Prostate gland (tissue), 2 donors: ENCODE data around the gene KCNMB1. TPM values are rescaled to one million over a fixed set of nuclear protein-coding genes. Genes with fewer than 3 reads are reported as not detected.

Source experiments
- DNase-seq: peaks from one replicate; pipeline ENCODE4 v3.0.0-alpha.2; 2019; ENCODE audit warnings: low spot score
- H3K27ac ChIP-seq, 2 donors: fragments of 200-600 bp; sonication (generic); 2 replicates each; pipeline ENCODE4 v1.5.1; 2017 to 2019
- H3K27me3 ChIP-seq: fragments of 200-600 bp; sonication (generic); replicated peaks from 2 replicates; pipeline ENCODE4 v1.5.1; 2019; ENCODE audit not compliant: insufficient read depth
- H3K36me3 ChIP-seq, 2 donors: fragments of 200-600 bp; sonication (generic); 1 replicate in 1 of 2; 2 replicates in 1 of 2; pipeline versions ENCODE4 v1.5.1 to v1.8.1; 2017 to 2019
- H3K4me1 ChIP-seq: fragments of 200-600 bp; sonication (generic); replicated peaks from 2 replicates; pipeline ENCODE4 v1.5.1; 2019
- H3K4me3 ChIP-seq, 2 donors: fragments of 200-600 bp; sonication (generic); 2 replicates each; pipeline ENCODE4 v1.5.1; 2017 to 2019
- H3K9me3 ChIP-seq: fragments of 200-600 bp; sonication (generic); 2 replicates; pipeline ENCODE4 v1.5.1; 2017
- CTCF ChIP-seq, 4 experiments: fragments of 200-600 bp in 2 of 4; fragments of 450-650 bp in 2 of 4; sonication (generic) in 2 of 4; IDR thresholded peaks; 1 replicate in 3 of 4; 2 replicates in 1 of 4; pipeline ENCODE4 v1.5.1; 2016 to 2019; ENCODE audit warnings: antibody characterized with exemption in 4 of 4, mild to moderate bottlenecking in 2 of 4, moderate library complexity in 2 of 4
- POLR2A ChIP-seq: fragments of 450-650 bp; IDR thresholded peaks from one replicate; pipeline ENCODE4 v1.6.1; 2016; ENCODE audit warnings: antibody characterized with exemption, mild to moderate bottlenecking
- POLR2AphosphoS5 ChIP-seq: sonication (generic); formaldehyde crosslinking; IDR thresholded peaks from one replicate; pipeline ENCODE4 v1.6.1; 2017; ENCODE audit warnings: antibody characterized with exemption
- WGBS: methylation state at CpG from one replicate; pipeline ENCODE4 v1.1.5; 2018; 5-methylcytosine and 5-hydroxymethylcytosine counted together
- intact Hi-C: fragments of 100-400 bp; cut with DNase I; formaldehyde crosslinking; loops from one replicate; pipeline ENCODE4 v1.14.2; 2022
- total RNA-seq, 2 donors: library from RNA; depleted of rRNA; stranded (reverse); fragments of >200 nt; gene quantifications; one replicate each; pipeline ENCODE4 v1.1.0, GENCODE V29; 2016

Gene KCNMB1
- total RNA-seq, 2 donors from 2014 or later, result 5.9 to 9.1 TPM

GRCh38 chr5:170418736-170419135 is 29.6 kb upstream of the KCNMB1 start:
- Histone ChIP-seq H3K4me1 (no peaks in the 10 kb centered on the region), H3K4me3 (no peak overlapping the region), H3K9me3 (no peaks in the 10 kb centered on the region), H3K36me3 (no peaks in the 10 kb centered on the region), H3K27ac (no peak overlapping the region), H3K27me3 (peaks cover 2% of the 10 kb centered on the region)
- WGBS, result 68% methylated on average over 8 of the region's 8 CpGs
- intact Hi-C loops, result no loop called here
- DNase-seq, result no peak
- TF ChIP-seq POLR2A, result no peak
- no peak for TF ChIP-seq CTCF (IDR thresholded peaks at IDR 0.05)
- no peak for TF ChIP-seq POLR2AphosphoS5

DNA sequence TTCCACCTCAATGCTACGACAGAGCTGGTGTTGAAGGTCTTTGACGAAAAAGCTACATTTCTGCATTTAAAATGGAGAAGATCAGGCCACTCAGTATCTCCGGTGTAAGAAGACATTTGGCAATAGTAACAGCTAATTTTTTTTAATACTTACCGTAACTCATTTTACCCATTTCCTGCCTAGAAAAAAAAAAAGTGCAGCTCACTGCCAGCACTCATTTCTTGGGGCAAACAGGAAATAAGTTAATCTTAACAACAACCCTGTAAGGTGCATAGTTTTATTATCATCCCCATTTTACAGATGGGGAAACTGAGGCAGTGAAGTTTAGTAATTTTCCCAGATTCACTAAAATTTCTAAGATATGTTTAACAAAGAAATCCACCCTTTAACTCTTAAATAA is 27.4 kb upstream of the KCNMB1 start:
- Histone ChIP-seq H3K27me3 (peaks cover 2% of the 10 kb centered on the region), H3K27ac (no peak overlapping the region), H3K9me3 (no peaks in the 10 kb centered on the region), H3K36me3 (no peaks in the 10 kb centered on the region), H3K4me1 (no peaks in the 10 kb centered on the region), H3K4me3 (no peak overlapping the region)
- 80% methylated on average over 4 of the region's 4 CpGs for WGBS
- no peak for DNase-seq
- TF ChIP-seq POLR2A, result no peak
- TF ChIP-seq POLR2AphosphoS5, result no peak
- no peak for TF ChIP-seq CTCF (IDR thresholded peaks at IDR 0.05)
- intact Hi-C loops, result no loop called here

DNA sequence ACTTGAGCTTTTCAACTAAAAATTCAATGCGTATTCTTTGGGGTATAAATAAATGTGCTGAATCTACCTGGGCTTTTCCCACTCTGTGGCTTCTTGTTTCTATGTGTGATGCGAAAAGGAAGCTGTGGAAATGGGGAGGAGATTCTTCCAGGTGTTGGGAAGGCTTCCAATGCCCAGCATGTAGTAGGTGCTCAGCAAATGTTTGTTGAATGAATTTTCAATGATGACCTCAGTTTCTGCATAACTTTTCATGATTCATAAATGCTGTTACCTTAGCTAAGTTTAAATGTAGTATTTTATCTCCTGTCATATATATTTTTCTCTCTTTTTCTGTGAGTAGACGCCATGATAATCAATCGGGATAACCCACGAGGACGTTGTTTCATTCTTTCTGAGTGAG is 25.6 kb upstream of the KCNMB1 start:
- H3K27ac ChIP-seq, result no peak overlapping the region
- 93% methylated on average over 6 of the region's 6 CpGs for WGBS

GRCh38 chr5:170413897-170414296 is 24.7 kb upstream of the KCNMB1 start:
- WGBS, result 88% methylated on average over 3 of the region's 3 CpGs
- TF ChIP-seq CTCF (IDR thresholded peaks at IDR 0.05) (no peak), POLR2A (no peak), POLR2AphosphoS5 (no peak)
- intact Hi-C loops, result no loop called here

More for the DNA sequence above, 25.6 kb upstream of the KCNMB1 start:
- no peak for TF ChIP-seq POLR2A
- TF ChIP-seq CTCF (IDR thresholded peaks at IDR 0.05), result no peak
- TF ChIP-seq POLR2AphosphoS5, result no peak
- H3K9me3 ChIP-seq, result no peaks in the 10 kb centered on the region
- no peak overlapping the region for H3K4me3 ChIP-seq
- H3K4me1 ChIP-seq, result no peaks in the 10 kb centered on the region
- no peaks in the 10 kb centered on the region for H3K36me3 ChIP-seq
- intact Hi-C loops, result no loop called here
- peaks cover 2% of the 10 kb centered on the region for H3K27me3 ChIP-seq
- DNase-seq, result no peak

DNA sequence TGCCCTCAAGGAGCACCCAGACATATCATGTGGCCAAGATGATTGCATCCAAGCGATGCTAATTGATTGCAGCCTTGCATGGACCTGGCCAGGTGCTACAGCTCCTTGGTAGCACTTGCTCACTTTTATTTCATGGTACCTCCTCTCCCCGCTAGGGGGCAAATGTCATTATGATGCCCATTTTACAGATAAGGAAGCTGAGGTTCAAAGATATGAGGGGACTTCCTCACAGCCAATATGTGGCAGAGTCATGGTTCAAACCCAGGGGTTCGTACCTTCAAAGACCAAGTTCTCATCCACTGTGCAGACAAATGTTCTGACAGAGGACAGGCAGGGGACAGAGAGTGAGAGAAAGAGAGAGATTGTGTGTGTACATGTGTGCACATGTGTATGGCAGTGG is 21.9 kb upstream of the KCNMB1 start:
- 89% methylated on average over 3 of the region's 3 CpGs for WGBS
- Histone ChIP-seq H3K27me3 (no peaks in the 10 kb centered on the region), H3K4me3 (no peak overlapping the region), H3K36me3 (no peaks in the 10 kb centered on the region), H3K9me3 (no peaks in the 10 kb centered on the region), H3K4me1 (no peaks in the 10 kb centered on the region), H3K27ac (no peak overlapping the region)
- no peak for TF ChIP-seq CTCF (IDR thresholded peaks at IDR 0.05)
- TF ChIP-seq POLR2AphosphoS5, result no peak
- no peak for TF ChIP-seq POLR2A
- intact Hi-C loops, result no loop called here
- no peak for DNase-seq

More at GRCh38 chr5:170413897-170414296, 24.7 kb upstream of the KCNMB1 start:
- Histone ChIP-seq H3K27ac (no peak overlapping the region), H3K27me3 (peaks cover 2% of the 10 kb centered on the region), H3K36me3 (no peaks in the 10 kb centered on the region), H3K4me3 (no peak overlapping the region), H3K9me3 (no peaks in the 10 kb centered on the region), H3K4me1 (no peaks in the 10 kb centered on the region)
- DNase-seq, result no peak
